ENCODE data around the gene B4GALNT1. TPM values are rescaled to one million over a fixed set of nuclear protein-coding genes. Genes with fewer than 3 reads are reported as not detected.

B4GALNT1 gene
- total and polyA plus RNA-seq, 2 of the 13 experiments (the other 11 are each of a cell fraction or from before 2014, with no cell fraction given), result 4.5 to 5.4 TPM

DNA sequence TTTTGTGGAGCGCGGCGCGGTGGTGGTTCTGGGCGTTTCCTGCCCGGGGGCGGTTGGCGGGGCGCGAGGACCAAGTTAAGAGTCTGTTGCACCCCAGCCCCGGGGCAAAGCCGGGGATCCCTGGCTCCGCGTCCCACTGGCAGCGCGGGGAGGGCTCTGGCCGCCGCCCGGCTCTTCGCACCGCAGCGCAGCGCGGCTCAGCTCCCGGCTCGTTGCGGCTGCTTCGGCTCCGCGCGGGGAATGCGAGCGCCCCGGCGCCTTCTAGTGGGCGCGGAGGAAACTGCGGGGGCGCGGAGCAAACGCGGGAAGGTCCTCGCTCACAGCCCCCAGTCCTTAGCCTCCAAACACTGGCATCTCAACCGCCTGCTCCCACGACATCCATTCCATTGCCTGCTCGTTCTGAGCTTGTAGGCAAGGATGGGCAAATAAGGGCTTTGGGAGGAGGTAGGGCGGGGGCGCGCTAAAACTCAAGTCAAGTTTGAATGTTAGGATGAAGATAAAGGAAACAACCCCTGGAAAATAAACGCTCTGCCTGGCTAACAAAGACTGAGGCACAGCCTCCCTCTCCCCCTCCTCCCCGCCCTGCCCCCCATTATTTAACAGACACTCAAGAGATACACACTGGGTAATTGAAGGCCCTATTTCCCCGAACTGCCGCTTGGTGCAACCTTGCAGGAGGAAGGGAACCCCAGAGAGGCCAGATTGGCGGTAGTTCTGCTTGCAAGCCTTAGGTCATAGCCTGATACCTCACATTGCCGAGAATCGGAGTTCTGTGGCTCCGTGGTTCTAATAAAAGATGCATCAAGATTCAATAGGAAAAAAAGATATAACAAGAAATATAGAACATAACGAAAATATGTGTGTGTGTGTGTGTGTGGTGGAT lies at the start of gene B4GALNT1 (continued):
- TF ChIP-seq CAMTA2 (CRISPR knock-in tag; IDR thresholded peaks at IDR 0.05; ENCODE audit: borderline replicate concordance) (no peak; the same call in 1 of the 2 replicates), NFE2L1 (CRISPR knock-in tag; IDR thresholded peaks at IDR 0.05; ENCODE audit: borderline replicate concordance) (no peak), NFE2L2 (IDR thresholded peaks at IDR 0.05; ENCODE audit: low read length) (no peak), ZNF343 (CRISPR knock-in tag; IDR thresholded peaks at IDR 0.05) (no peak), ZNF703 (CRISPR knock-in tag; IDR thresholded peaks at IDR 0.05; ENCODE audit: borderline replicate concordance) (no peak), ARNT2 (CRISPR knock-in tag; IDR thresholded peaks at IDR 0.05; ENCODE audit: low read depth) (peak; percentile 45; the same call in 1 of the 2 replicates), ZNF296 (CRISPR knock-in tag; conservative IDR thresholded peaks at IDR 0.05) (0 out of 2 replicates have a peak, but pooled peaks have one; percentile 16), FOXK1 (CRISPR knock-in tag; IDR thresholded peaks at IDR 0.05; ENCODE audit: borderline replicate concordance, low read depth) (no peak), ZNF616 (CRISPR knock-in tag; IDR thresholded peaks at IDR 0.05; ENCODE audit: low read depth) (no peak), TAF15 (IDR thresholded peaks at IDR 0.05; ENCODE audit: low read depth, low read length, poor library complexity, severe bottlenecking) (no peak), BRCA1 (CRISPR knock-in tag; IDR thresholded peaks at IDR 0.05) (no peak), ZNF577 (CRISPR knock-in tag; IDR thresholded peaks at IDR 0.05; ENCODE audit: borderline replicate concordance, low read depth) (no peak), GABPB1 (CRISPR knock-in tag; IDR thresholded peaks at IDR 0.05) (peak; percentile 53; the same call in 1 of the 2 replicates), ZNF629 (CRISPR knock-in tag; conservative IDR thresholded peaks at IDR 0.05) (no peak), GATAD1 (CRISPR knock-in tag; IDR thresholded peaks at IDR 0.05) (peak; percentile 33; the same call in 1 of the 2 replicates), ZNF225 (CRISPR knock-in tag; IDR thresholded peaks at IDR 0.05) (no peak), TCF7L2 (IDR thresholded peaks at IDR 0.05; ENCODE audit: low read depth, low read length) (no peak), CHCHD3 (CRISPR knock-in tag; IDR thresholded peaks at IDR 0.05) (0 out of 2 replicates have a peak, but pooled peaks have one; percentile 6), ZNF547 (CRISPR knock-in tag; IDR thresholded peaks at IDR 0.05) (peak; percentile 67), ZMAT3 (CRISPR knock-in tag; conservative IDR thresholded peaks at IDR 0.05) (peak; percentile 38; the same call in 1 of the 2 replicates)
- TF ChIP-seq, protein P1, sequence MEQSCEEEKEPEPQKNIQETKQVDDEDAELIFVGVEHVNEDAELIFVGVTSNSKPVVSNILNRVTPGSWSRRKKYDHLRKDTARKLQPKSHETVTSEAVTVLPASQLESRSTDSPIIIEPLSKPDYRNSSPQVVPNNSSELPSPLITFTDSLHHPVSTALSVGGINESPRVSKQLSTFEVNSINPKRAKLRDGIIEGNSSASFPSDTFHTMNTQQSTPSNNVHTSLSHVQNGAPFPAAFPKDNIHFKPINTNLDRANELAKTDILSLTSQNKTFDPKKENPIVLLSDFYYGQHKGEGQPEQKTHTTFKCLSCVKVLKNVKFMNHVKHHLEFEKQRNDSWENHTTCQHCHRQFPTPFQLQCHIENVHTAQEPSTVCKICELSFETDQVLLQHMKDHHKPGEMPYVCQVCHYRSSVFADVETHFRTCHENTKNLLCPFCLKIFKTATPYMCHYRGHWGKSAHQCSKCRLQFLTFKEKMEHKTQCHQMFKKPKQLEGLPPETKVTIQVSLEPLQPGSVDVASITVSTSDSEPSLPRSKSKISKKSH (CRISPR knock-in tag; IDR thresholded peaks at IDR 0.05; ENCODE audit: borderline replicate concordance), result no peak
- TF ChIP-seq, protein P2, sequence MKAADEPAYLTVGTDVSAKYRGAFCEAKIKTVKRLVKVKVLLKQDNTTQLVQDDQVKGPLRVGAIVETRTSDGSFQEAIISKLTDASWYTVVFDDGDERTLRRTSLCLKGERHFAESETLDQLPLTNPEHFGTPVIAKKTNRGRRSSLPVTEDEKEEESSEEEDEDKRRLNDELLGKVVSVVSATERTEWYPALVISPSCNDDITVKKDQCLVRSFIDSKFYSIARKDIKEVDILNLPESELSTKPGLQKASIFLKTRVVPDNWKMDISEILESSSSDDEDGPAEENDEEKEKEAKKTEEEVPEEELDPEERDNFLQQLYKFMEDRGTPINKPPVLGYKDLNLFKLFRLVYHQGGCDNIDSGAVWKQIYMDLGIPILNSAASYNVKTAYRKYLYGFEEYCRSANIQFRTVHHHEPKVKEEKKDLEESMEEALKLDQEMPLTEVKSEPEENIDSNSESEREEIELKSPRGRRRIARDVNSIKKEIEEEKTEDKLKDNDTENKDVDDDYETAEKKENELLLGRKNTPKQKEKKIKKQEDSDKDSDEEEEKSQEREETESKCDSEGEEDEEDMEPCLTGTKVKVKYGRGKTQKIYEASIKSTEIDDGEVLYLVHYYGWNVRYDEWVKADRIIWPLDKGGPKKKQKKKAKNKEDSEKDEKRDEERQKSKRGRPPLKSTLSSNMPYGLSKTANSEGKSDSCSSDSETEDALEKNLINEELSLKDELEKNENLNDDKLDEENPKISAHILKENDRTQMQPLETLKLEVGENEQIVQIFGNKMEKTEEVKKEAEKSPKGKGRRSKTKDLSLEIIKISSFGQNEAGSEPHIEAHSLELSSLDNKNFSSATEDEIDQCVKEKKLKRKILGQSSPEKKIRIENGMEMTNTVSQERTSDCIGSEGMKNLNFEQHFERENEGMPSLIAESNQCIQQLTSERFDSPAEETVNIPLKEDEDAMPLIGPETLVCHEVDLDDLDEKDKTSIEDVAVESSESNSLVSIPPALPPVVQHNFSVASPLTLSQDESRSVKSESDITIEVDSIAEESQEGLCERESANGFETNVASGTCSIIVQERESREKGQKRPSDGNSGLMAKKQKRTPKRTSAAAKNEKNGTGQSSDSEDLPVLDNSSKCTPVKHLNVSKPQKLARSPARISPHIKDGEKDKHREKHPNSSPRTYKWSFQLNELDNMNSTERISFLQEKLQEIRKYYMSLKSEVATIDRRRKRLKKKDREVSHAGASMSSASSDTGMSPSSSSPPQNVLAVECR (CRISPR knock-in tag; IDR thresholded peaks at IDR 0.05; ENCODE audit: borderline replicate concordance), result peak; percentile 76; the same call in 1 of the 2 replicates
- TF ChIP-seq, protein P3, sequence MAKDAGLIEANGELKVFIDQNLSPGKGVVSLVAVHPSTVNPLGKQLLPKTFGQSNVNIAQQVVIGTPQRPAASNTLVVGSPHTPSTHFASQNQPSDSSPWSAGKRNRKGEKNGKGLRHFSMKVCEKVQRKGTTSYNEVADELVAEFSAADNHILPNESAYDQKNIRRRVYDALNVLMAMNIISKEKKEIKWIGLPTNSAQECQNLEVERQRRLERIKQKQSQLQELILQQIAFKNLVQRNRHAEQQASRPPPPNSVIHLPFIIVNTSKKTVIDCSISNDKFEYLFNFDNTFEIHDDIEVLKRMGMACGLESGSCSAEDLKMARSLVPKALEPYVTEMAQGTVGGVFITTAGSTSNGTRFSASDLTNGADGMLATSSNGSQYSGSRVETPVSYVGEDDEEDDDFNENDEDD (CRISPR knock-in tag; IDR thresholded peaks at IDR 0.05; ENCODE audit: borderline replicate concordance), result peak; percentile 89
